ENCODE results near the gene SLC32A1. TPM values are rescaled to one million over a fixed set of nuclear protein-coding genes. Genes with fewer than 3 reads are reported as not detected.

Gene SLC32A1, protein sequence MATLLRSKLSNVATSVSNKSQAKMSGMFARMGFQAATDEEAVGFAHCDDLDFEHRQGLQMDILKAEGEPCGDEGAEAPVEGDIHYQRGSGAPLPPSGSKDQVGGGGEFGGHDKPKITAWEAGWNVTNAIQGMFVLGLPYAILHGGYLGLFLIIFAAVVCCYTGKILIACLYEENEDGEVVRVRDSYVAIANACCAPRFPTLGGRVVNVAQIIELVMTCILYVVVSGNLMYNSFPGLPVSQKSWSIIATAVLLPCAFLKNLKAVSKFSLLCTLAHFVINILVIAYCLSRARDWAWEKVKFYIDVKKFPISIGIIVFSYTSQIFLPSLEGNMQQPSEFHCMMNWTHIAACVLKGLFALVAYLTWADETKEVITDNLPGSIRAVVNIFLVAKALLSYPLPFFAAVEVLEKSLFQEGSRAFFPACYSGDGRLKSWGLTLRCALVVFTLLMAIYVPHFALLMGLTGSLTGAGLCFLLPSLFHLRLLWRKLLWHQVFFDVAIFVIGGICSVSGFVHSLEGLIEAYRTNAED
- total RNA-seq, result not detected in 2 replicates

DNA sequence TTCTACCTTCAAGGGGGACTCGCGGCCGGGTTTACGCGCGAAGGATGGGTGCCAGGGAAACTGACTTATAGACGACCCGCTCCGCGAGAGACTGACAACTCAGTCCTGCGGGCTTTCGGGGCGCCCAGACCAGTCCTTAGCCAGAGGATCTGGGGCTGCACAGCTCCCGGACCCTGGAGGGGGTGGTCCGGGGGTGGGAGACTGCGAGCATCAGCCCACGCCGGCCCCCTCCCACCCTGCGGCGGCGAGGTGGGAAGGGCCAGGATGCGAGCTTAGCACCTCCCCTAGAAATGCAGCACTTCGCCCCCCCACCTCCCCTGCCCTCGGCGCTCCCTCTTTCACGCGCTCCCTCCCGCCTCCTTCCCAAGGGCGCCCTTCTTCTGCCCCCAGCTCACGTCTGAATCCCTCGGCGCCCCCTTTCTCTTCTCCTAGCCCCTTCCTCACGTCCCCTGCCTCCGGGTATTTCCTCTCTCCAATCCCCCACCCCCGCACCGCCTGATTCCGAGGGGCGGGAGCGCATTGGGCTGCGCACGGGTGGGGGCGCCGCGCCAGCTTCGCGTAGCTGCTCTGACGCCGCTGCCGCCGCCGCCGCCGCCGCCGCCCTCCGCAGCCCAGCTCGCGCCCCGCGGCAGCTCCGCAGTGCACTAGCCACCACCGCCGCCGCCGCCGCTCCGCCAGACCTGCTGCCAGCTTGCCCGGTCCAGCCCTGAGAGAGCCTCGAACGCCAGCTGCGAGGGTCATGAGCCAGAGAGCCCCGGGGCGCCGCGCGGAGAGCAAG, at the start of gene SLC32A1:
Gene SLC32A1 (plus strand): TSS at position 639 of the 778 bp plus-strand sequence. CDS start 239 bp downstream, outside the sequence.

DNA sequence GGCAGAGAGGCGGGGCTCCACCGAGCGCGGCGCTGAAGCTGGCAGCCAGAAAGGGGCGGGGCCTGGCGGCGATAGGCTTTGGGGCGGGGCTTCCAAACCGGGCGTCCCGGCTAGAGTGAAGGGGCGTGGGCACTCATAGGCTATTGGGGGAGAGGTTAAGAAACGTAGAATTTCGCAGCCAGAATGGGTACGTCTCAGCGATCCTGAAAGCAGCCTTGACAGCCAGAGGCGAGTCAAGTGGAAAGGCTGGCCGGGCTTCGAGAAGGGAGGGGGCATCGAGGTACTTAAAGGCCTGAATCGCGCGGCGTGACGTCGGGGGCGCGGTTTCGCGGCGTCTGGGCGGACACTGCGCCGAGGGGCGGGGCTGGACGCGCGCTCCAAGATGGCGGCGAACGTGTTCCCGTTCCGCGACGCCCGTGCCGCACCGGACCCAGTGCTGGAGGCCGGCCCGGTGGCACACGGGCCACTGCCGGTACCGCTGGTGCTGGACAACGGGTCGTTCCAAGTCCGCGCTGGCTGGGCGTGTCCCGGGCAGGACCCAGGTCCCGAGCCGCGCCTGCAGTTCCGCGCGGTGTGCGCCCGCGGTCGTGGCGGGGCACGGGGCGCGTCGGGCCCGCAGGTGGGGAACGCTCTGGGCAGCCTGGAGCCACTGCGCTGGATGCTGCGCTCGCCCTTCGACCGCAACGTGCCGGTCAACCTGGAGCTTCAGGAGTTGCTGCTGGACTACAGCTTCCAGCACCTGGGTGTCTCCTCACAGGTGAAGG, 24.0 kb downstream of the SLC32A1 start, which contains the start of gene ACTR5:
Gene ACTR5 (plus strand): TSS at position 364 of the 764 bp plus-strand sequence. CDS start 19 bp downstream, at position 383.

Other genes starting within 250 kb of the SLC32A1 start
- not detected in 2 replicates for gene ADIG, start 143.3 kb upstream of the SLC32A1 start, total RNA-seq
- 0.91 TPM in 1 of 2 replicates, not detected in the other for gene ARHGAP40, start 122.7 kb upstream of the SLC32A1 start, total RNA-seq
- gene ACTR5, start 24.0 kb downstream of the SLC32A1 start, total RNA-seq, result 4.6 and 5.3 TPM in 2 replicates
- gene PPP1R16B, start 81.2 kb downstream of the SLC32A1 start, total RNA-seq, result 0.39 and 0.56 TPM in 2 replicates
- gene FAM83D, start 201.9 kb downstream of the SLC32A1 start, total RNA-seq, result 13.2 and 24.3 TPM in 2 replicates
- gene DHX35, start 237.9 kb downstream of the SLC32A1 start, total RNA-seq, result 6.1 and 10.8 TPM in 2 replicates